ENCODE results near the gene TBX6.
"Not testable (repeated sequence)": the region's sequence is repeated elsewhere in the genome, so short reads cannot be mapped to it uniquely, and the experiment has no call there.

TBX6 gene

GRCh38 chr16:30046588-30046987, 45.1 kb downstream of the TBX6 start:
- Histone ChIP-seq H3K9me3 (no peaks in the 10 kb centered on the region), H3K4me3 (ENCODE audit: low read depth in 1 of 2, low read length in 1 of 2) (no peak overlapping the region), H3K27me3 (no peaks in the 10 kb centered on the region), H3K36me3 (no peaks in the 10 kb centered on the region), H3K4me1 (ENCODE audit: control insufficient read depth in 1 of 2, insufficient read depth in 1 of 2, low read depth in 1 of 2, low read length in 1 of 2) (no peaks in the 10 kb centered on the region), H3K27ac (no peak overlapping the region)
- TF ChIP-seq, protein P1, sequence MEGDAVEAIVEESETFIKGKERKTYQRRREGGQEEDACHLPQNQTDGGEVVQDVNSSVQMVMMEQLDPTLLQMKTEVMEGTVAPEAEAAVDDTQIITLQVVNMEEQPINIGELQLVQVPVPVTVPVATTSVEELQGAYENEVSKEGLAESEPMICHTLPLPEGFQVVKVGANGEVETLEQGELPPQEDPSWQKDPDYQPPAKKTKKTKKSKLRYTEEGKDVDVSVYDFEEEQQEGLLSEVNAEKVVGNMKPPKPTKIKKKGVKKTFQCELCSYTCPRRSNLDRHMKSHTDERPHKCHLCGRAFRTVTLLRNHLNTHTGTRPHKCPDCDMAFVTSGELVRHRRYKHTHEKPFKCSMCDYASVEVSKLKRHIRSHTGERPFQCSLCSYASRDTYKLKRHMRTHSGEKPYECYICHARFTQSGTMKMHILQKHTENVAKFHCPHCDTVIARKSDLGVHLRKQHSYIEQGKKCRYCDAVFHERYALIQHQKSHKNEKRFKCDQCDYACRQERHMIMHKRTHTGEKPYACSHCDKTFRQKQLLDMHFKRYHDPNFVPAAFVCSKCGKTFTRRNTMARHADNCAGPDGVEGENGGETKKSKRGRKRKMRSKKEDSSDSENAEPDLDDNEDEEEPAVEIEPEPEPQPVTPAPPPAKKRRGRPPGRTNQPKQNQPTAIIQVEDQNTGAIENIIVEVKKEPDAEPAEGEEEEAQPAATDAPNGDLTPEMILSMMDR (IDR thresholded peaks at IDR 0.05), result no peak

DNA sequence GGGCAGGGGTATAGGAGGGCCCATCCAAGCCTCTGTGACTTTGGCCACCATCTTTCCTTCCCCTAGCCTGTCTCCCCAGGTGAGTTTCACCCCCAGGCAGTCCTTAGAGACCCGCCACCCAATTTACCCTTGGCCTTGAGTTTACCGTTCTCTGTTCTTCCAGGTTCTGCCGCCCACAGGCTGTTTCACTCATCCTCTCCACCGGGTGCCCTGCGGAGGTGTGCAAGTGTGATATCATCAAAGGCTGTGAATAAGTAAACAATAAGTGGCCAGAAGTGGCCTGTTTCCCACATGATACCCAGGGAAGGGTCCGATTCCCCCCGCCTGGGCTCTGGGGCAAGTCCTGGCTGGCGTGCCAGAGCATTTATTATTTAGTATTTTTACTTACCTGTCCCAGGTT, 45.5 kb downstream of the TBX6 start:
- Histone ChIP-seq H3K4me1 (ENCODE audit: control insufficient read depth in 1 of 2, insufficient read depth in 1 of 2, low read depth in 1 of 2, low read length in 1 of 2) (no peaks in the 10 kb centered on the region), H3K27ac (no peak overlapping the region), H3K4me3 (ENCODE audit: low read depth in 1 of 2, low read length in 1 of 2) (no peak overlapping the region), H3K36me3 (no peaks in the 10 kb centered on the region), H3K9me3 (no peaks in the 10 kb centered on the region), H3K27me3 (no peaks in the 10 kb centered on the region)
- TF ChIP-seq, protein P1 (IDR thresholded peaks at IDR 0.05), result no peak

DNA sequence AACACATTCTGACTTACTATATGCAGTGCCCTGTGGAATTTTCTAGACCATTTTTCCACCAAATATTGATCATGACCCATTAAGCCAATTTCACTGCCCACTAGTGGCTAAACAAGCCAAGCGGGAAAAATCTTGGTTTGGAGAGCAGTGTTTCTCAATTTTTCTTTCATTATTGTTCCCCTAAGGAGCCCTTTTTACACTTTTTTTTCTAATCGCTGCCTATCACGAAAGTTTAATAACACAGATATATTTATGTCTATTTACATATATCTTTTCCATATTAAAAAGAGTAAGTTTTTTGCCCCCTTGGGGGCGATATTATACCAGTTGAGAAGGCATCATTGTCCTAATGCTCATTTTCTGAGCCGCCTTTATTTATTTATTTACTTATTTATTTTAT, 49.9 kb downstream of the TBX6 start:
- Histone ChIP-seq H3K27me3 (peaks cover 10% of the 10 kb centered on the region), H3K36me3 (no peaks in the 10 kb centered on the region), H3K4me1 (ENCODE audit: control insufficient read depth in 1 of 2, insufficient read depth in 1 of 2, low read depth in 1 of 2, low read length in 1 of 2) (no peaks in the 10 kb centered on the region), H3K9me3 (no peaks in the 10 kb centered on the region), H3K4me3 (ENCODE audit: low read depth in 1 of 2, low read length in 1 of 2) (no peak overlapping the region), H3K27ac (no peak overlapping the region)
- TF ChIP-seq, protein P1 (IDR thresholded peaks at IDR 0.05), result no peak

GRCh38 chr16:30040690-30041089, 51.0 kb downstream of the TBX6 start:
- not testable (repeated sequence) for H3K4me3 ChIP-seq (ENCODE audit: low read depth in 1 of 2, low read length in 1 of 2); H3K27ac ChIP-seq; H3K9me3 ChIP-seq; H3K36me3 ChIP-seq; H3K4me1 ChIP-seq (ENCODE audit: control insufficient read depth in 1 of 2, insufficient read depth in 1 of 2, low read depth in 1 of 2, low read length in 1 of 2)
- peaks cover 19% of the 10 kb centered on the region for H3K27me3 ChIP-seq

DNA sequence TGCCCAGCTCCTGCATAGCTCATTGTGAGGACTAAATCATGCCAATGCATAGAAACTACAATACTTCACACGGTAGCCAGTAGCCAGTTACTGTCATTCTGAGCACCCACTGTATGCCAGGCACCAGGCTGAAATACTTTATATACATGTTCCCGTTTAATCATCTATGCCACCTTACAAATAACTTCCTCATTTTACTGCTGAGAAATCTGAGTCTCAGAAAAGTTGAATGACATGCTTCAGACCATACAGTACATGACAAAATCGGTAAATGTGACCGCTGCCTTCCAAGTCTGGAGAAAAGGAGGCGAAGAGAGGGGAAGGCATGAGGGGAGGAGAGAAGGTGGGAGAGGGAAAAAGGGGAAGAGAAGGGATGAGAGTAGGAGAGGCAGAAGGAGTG, 51.5 kb downstream of the TBX6 start:
- no peaks in the 10 kb centered on the region for H3K4me1 ChIP-seq (ENCODE audit: control insufficient read depth in 1 of 2, insufficient read depth in 1 of 2, low read depth in 1 of 2, low read length in 1 of 2)
- peaks cover 22% of the 10 kb centered on the region for H3K27me3 ChIP-seq
- H3K36me3 ChIP-seq, result no peaks in the 10 kb centered on the region
- TF ChIP-seq, protein P1 (IDR thresholded peaks at IDR 0.05), result no peak
- no peak overlapping the region for H3K4me3 ChIP-seq (ENCODE audit: low read depth in 1 of 2, low read length in 1 of 2)
- H3K9me3 ChIP-seq, result no peaks in the 10 kb centered on the region
- H3K27ac ChIP-seq, result no peak overlapping the region

Data from neutrophil (primary cell).